Panc1 (cell line): ENCODE measurements around the gene PIGM. TPM values are rescaled to one million over a fixed set of nuclear protein-coding genes. Genes with fewer than 3 reads are reported as not detected.

ENCODE experiments used
- ATAC-seq: fragments of 200-7000 bp; cut with Tn5 transposase; 2 replicates; pipeline ENCODE4 v1.9.1; 2020; ENCODE audit warnings: mild to moderate bottlenecking, moderate library complexity
- BruUV-seq: library from RNA; stranded (reverse); fragments of 400-500 nt; replicated peaks from 2 replicates; lab custom pipeline; 2021; lab: Mats Ljungman, UMichigan
- CTCF ChIA-PET: fragments of 300-600 bp; sonication (Branson Sonifier 250); formaldehyde crosslinking; loops from one replicate; lab custom pipeline; 2022; ENCODE audit warnings: antibody characterized with exemption; lab: Charles Lee
- POLR2A ChIA-PET: fragments of 300-600 bp; sonication (Branson Sonifier 250); formaldehyde crosslinking; loops from one replicate; lab custom pipeline; 2022; ENCODE audit warnings: antibody characterized with exemption; lab: Charles Lee
- DNase-seq: peaks from one replicate; pipeline ENCODE4 v3.0.0-alpha.2; 2010; ENCODE audit warnings: low read depth, low spot score
- H3K27ac ChIP-seq: 2 replicates; pipeline ENCODE4 v1.5.1; 2011; ENCODE audit warnings: mild to moderate bottlenecking, low read length, inconsistent platforms
- H3K27me3 ChIP-seq: fragments of 200-500 bp; sonication (Bioruptor generic); 2 replicates; pipeline ENCODE4 v1.6.0; 2014; ENCODE audit warnings: low read length, inconsistent platforms; ENCODE audit not compliant: control insufficient read depth, insufficient read depth
- H3K36me3 ChIP-seq: fragments of 200-500 bp; sonication (Bioruptor generic); 2 replicates; pipeline ENCODE4 v1.5.1; 2014; ENCODE audit warnings: inconsistent platforms, mild to moderate bottlenecking, low read length, moderate library complexity; ENCODE audit not compliant: control insufficient read depth, insufficient read depth
- H3K4me1 ChIP-seq: 2 replicates; pipeline ENCODE4 v1.5.1; 2011; ENCODE audit warnings: inconsistent platforms, mild to moderate bottlenecking, low read length, moderate library complexity; ENCODE audit not compliant: control insufficient read depth, insufficient read depth
- H3K4me3 ChIP-seq, 2 experiments: 2 replicates each; pipeline ENCODE4 v1.5.1; 2011 to 2012; ENCODE audit warnings: low read depth in 2 of 2, low read length in 2 of 2, mild to moderate bottlenecking in 2 of 2, inconsistent platforms in 1 of 2, moderate library complexity in 1 of 2
- H3K9me3 ChIP-seq: fragments of 200-500 bp; sonication (Bioruptor generic); 2 replicates; pipeline ENCODE4 v1.5.1; 2014; ENCODE audit warnings: low read depth, mild to moderate bottlenecking, inconsistent platforms, low read length, moderate library complexity; ENCODE audit not compliant: control insufficient read depth, insufficient read depth
- CTCF ChIP-seq: fragments of 450-650 bp; IDR thresholded peaks from 2 replicates; pipeline ENCODE4 v1.5.1; 2017; ENCODE audit warnings: mild to moderate bottlenecking
- POLR2AphosphoS5 ChIP-seq: IDR thresholded peaks from 2 replicates; pipeline ENCODE4 v1.6.1; 2012; ENCODE audit warnings: mild to moderate bottlenecking, low read depth, low read length, moderate library complexity
- REST ChIP-seq, 2 experiments: IDR thresholded peaks; 2 replicates each; pipeline ENCODE4 v1.6.1; 2011 to 2012; ENCODE audit warnings: low read depth in 2 of 2, control low read depth in 1 of 2, low read length in 1 of 2, mild to moderate bottlenecking in 1 of 2, moderate library complexity in 1 of 2; ENCODE audit not compliant: insufficient read depth in 1 of 2
- SIN3A ChIP-seq: IDR thresholded peaks from 2 replicates; pipeline ENCODE4 v1.6.1; 2012; ENCODE audit warnings: low read depth, mild to moderate bottlenecking, low read length, moderate library complexity, borderline replicate concordance; ENCODE audit not compliant: insufficient read depth
- TCF7L2 ChIP-seq: IDR thresholded peaks from 2 replicates; pipeline ENCODE4 v1.6.1; 2011; ENCODE audit warnings: mild to moderate bottlenecking, low read depth, low read length, inconsistent platforms
- in situ Hi-C: cut with HindIII; loops from 2 replicates; pipeline ENCODE4 v1.10.0; 2016; ENCODE audit warnings: low sequenced_read_pairs, low pct_unique_long_range_greater_than_20kb
- intact Hi-C: fragments of 100-400 bp; cut with micrococcal nuclease; formaldehyde crosslinking; loops from one replicate; pipeline ENCODE4 v1.10.0; 2022; ENCODE audit not compliant: unreplicated experiment
- total RNA-seq: library from RNA; stranded (reverse); gene quantifications from one replicate; pipeline ENCODE4 v1.2.1, GENCODE V29; 2021; ENCODE audit not compliant: unreplicated experiment

PIGM gene
- total RNA-seq, 1 experiment from 2014 or later: 4.4 TPM

- peak; percentile 75 for ATAC-seq
These were observed 37.9 kb upstream of the PIGM start, which contains the start of gene KCNJ10 for GRCh38 chr1:160069460-160070231. Gene KCNJ10, minus strand, starts transcription at chr1:160070160. Its CDS starts 27,628 bp downstream, at chr1:160042532.

GRCh38 chr1:160068225-160068624 is 36.4 kb upstream of the PIGM start:
- BruUV-seq: no TSS peak
- DNase-seq: no peak

More at GRCh38 chr1:160069460-160070231, 37.9 kb upstream of the PIGM start, which contains the start of gene KCNJ10:
- no peaks in the 10 kb centered on the region for H3K4me1 ChIP-seq
- no peaks in the 10 kb centered on the region for H3K9me3 ChIP-seq
- ChIA-PET POLR2A (interaction anchor here (0.7 kb wide), 1 partner anchor 11 kb away, joined by 11 read pairs; no protein-coding TSS in a partner anchor), CTCF (no interaction called here)
- TF ChIP-seq POLR2AphosphoS5 (no peak), REST (IDR thresholded peaks at IDR 0.05; ENCODE audit: insufficient read depth in 1 of 2, low read depth in 2 of 2, low read length in 1 of 2) (no peak), CTCF (no peak), TCF7L2 (no peak), SIN3A (no peak)
- intact Hi-C loops: no loop called here
- in situ Hi-C loops: no loop called here
- no TSS peak for BruUV-seq
- peak within 1 kb of the TSS; percentile 29 to 37 for H3K4me3 ChIP-seq
- H3K36me3 ChIP-seq: no peaks in the 10 kb centered on the region
- DNase-seq: no peak
- no peak within 1 kb of the TSS for H3K27ac ChIP-seq
- H3K27me3 ChIP-seq: peaks cover 15% of the 10 kb centered on the region

More at GRCh38 chr1:160068225-160068624, 36.4 kb upstream of the PIGM start:
- H3K27me3 ChIP-seq: peaks cover 15% of the 10 kb centered on the region
- intact Hi-C loops: no loop called here
- no peaks in the 10 kb centered on the region for H3K9me3 ChIP-seq
- H3K36me3 ChIP-seq: no peaks in the 10 kb centered on the region
- ATAC-seq: no peak
- in situ Hi-C loops: no loop called here
- POLR2A ChIA-PET: no interaction called here
- CTCF ChIA-PET: no interaction called here
- H3K4me1 ChIP-seq: no peaks in the 10 kb centered on the region
- TF ChIP-seq REST (IDR thresholded peaks at IDR 0.05; ENCODE audit: insufficient read depth in 1 of 2, low read depth in 2 of 2, low read length in 1 of 2) (no peak), CTCF (no peak), TCF7L2 (no peak)
- no peak overlapping the region for H3K4me3 ChIP-seq
- H3K27ac ChIP-seq: no peak overlapping the region
